Measurements from ENCODE around the gene IL31.

The IL31 gene

GRCh38 chr12:122150127-122150681, 23.8 kb downstream of the IL31 start:
- no peak for DNase-seq

GRCh38 chr12:122148657-122149056, 25.4 kb downstream of the IL31 start:
- DNase-seq = no peak

- DNase-seq = no peak
Observed at GRCh38 chr12:122147514-122148290, 26.3 kb downstream of the IL31 start.

- no peak for DNase-seq
Observed at GRCh38 chr12:122145505-122146330, 28.3 kb downstream of the IL31 start.

- DNase-seq = no peak
Observed at GRCh38 chr12:122144885-122145284, 29.1 kb downstream of the IL31 start.

- no peak for DNase-seq
Observed at GRCh38 chr12:122142857-122143256, 31.2 kb downstream of the IL31 start.

GRCh38 chr12:122141911-122142725, 31.9 kb downstream of the IL31 start:
- DNase-seq = no peak

- DNase-seq = no peak
Observed at GRCh38 chr12:122140467-122141257, 33.4 kb downstream of the IL31 start.

- DNase-seq = no peak
Observed at GRCh38 chr12:122139941-122140340, 34.1 kb downstream of the IL31 start.

GRCh38 chr12:122139266-122139665, 34.8 kb downstream of the IL31 start:
- no peak for DNase-seq

- no peak for DNase-seq
Observed at GRCh38 chr12:122138616-122139015, 35.4 kb downstream of the IL31 start.

GRCh38 chr12:122138181-122138580, 35.8 kb downstream of the IL31 start:
- DNase-seq = no peak

GRCh38 chr12:122137681-122138080, 36.3 kb downstream of the IL31 start:
- DNase-seq = no peak

GRCh38 chr12:122137229-122137628, 36.8 kb downstream of the IL31 start:
- DNase-seq = no peak

- DNase-seq = no peak
Observed at GRCh38 chr12:122135437-122136031, 38.5 kb downstream of the IL31 start.

- no peak for DNase-seq
Observed at GRCh38 chr12:122133192-122133950, 40.6 kb downstream of the IL31 start.

GRCh38 chr12:122130150-122130549, 43.9 kb downstream of the IL31 start:
- no peak for DNase-seq

GRCh38 chr12:122129131-122129530, 44.9 kb downstream of the IL31 start:
- no peak for DNase-seq

- no peak for DNase-seq
Observed at GRCh38 chr12:122128481-122128880, 45.5 kb downstream of the IL31 start.

GRCh38 chr12:122127839-122128238, 46.2 kb downstream of the IL31 start:
- no peak for DNase-seq

All from DMS153 (cell line).